K562 (cell line): ENCODE results near the gene CAPN7. TPM values are rescaled to one million over a fixed set of nuclear protein-coding genes. Genes with fewer than 3 reads are reported as not detected.

Experiments used
- ATAC-seq: fragments of 200-7000 bp; cut with Tn5 transposase; 3 replicates; pipeline ENCODE4 v1.9.1; 2020; ENCODE audit warnings: moderate library complexity
- BruUV-seq: library from RNA; stranded (reverse); fragments of 400-500 nt; replicated peaks from 2 replicates; lab custom pipeline; 2021; lab: Mats Ljungman, UMichigan
- CTCF ChIA-PET: fragments of 300-600 bp; formaldehyde crosslinking; extraction: SDS; loops from one replicate; lab custom pipeline; 2021; ENCODE audit warnings: low intra/inter-chr PET ratio; lab: Yijun Ruan, JAX
- POLR2A ChIA-PET: fragments of 300-600, 350-650 bp; sonication (Branson Sonifier 250); formaldehyde crosslinking; extraction: SDS; loops from one replicate; lab custom pipeline; 2021; ENCODE audit warnings: antibody characterized with exemption, inconsistent platforms; lab: Yijun Ruan, JAX
- DNase-seq, 4 experiments: peaks; one replicate each; pipeline versions ENCODE4 v3.0.0 to v3.0.0-alpha.2; 2011 to 2018; ENCODE audit warnings: low spot score in 3 of 4, mixed read lengths in 3 of 4; ENCODE audit errors: extremely low read depth in 1 of 4
- FAIRE-seq: peaks from 2 replicates; lab custom pipeline; 2011; peaks lifted over from hg19 to GRCh38; lab: Jason Lieb, UNC
- H2AFZ ChIP-seq: 2 replicates; pipeline ENCODE4 v1.6.0; 2011; ENCODE audit warnings: low read depth, low read length, control low read depth, inconsistent platforms
- H3K27ac ChIP-seq: fragments of 200-600 bp; 3 replicates; pipeline ENCODE4 v1.8.0; 2011; ENCODE audit warnings: low read depth, mild to moderate bottlenecking, control low read depth, inconsistent platforms, low read length, moderate library complexity, mixed read lengths; ENCODE audit errors: extremely low read depth
- H3K27me3 ChIP-seq, 2 experiments: fragments of 300-600 bp in 1 of 2; 2 replicates in 1 of 2; 3 replicates in 1 of 2; pipeline versions ENCODE4 v1.6.0 to v1.8.0; 2011; ENCODE audit warnings: inconsistent platforms in 2 of 2, low read length in 2 of 2, mild to moderate bottlenecking in 1 of 2, mixed read lengths in 1 of 2, moderate library complexity in 1 of 2; ENCODE audit not compliant: control insufficient read depth in 2 of 2, insufficient read depth in 2 of 2
- H3K36me3 ChIP-seq: fragments of 300-600 bp; 3 replicates; pipeline ENCODE4 v1.8.0; 2011; ENCODE audit warnings: mild to moderate bottlenecking, low read length, inconsistent platforms; ENCODE audit not compliant: control insufficient read depth, insufficient read depth
- H3K4me1 ChIP-seq, 2 experiments: fragments of 200-600 bp in 1 of 2; replicated peaks in 1 of 2; 2 replicates in 1 of 2; 3 replicates in 1 of 2; pipeline versions ENCODE4 v1.5.1 to v1.8.0; 2011; ENCODE audit warnings: inconsistent platforms in 2 of 2, low read length in 2 of 2, mild to moderate bottlenecking in 1 of 2, mixed read lengths in 1 of 2, moderate library complexity in 1 of 2; ENCODE audit not compliant: control insufficient read depth in 2 of 2, insufficient read depth in 2 of 2
- H3K4me2 ChIP-seq: 2 replicates; pipeline ENCODE4 v1.6.1; 2011; ENCODE audit warnings: low read length, control low read depth, inconsistent platforms, mixed read lengths; ENCODE audit not compliant: insufficient read depth
- H3K4me3 ChIP-seq: fragments of 200-600 bp; sonication (generic), shearing (Covaris generic); 2 replicates; pipeline ENCODE4 v1.5.1; 2016; ENCODE audit warnings: control low read depth, inconsistent platforms
- H3K79me2 ChIP-seq: fragments of 200-600 bp; 3 replicates; pipeline ENCODE4 v1.8.0; 2011; ENCODE audit warnings: low read length, inconsistent platforms; ENCODE audit not compliant: control insufficient read depth, insufficient read depth
- H3K9ac ChIP-seq, 2 experiments: 2 replicates each; pipeline versions ENCODE4 v1.6.0 to v1.6.1; 2011; ENCODE audit warnings: low read depth in 2 of 2, low read length in 2 of 2, control low read depth in 1 of 2, inconsistent platforms in 1 of 2, mild to moderate bottlenecking in 1 of 2, mixed read lengths in 1 of 2; ENCODE audit not compliant: insufficient read depth in 1 of 2
- H3K9me1 ChIP-seq: one replicate; pipeline ENCODE4 v1.6.0; 2011; ENCODE audit warnings: inconsistent platforms, mild to moderate bottlenecking, low read length, moderate library complexity; ENCODE audit not compliant: control insufficient read depth, insufficient read depth
- H3K9me3 ChIP-seq: replicated peaks from 2 replicates; pipeline ENCODE4 v1.5.1; 2011; ENCODE audit warnings: low read depth, low read length, inconsistent platforms; ENCODE audit not compliant: control insufficient read depth, insufficient read depth
- H4K20me1 ChIP-seq: replicated peaks from 2 replicates; pipeline ENCODE4 v1.6.1; 2011; ENCODE audit warnings: low read length, inconsistent platforms, mixed read lengths; ENCODE audit not compliant: control insufficient read depth, insufficient read depth
- C11orf30 ChIP-seq: fragments of 450-650 bp; IDR thresholded peaks from 2 replicates; pipeline ENCODE4 v1.6.1; 2016; ENCODE audit warnings: low read depth, mild to moderate bottlenecking
- MAFG ChIP-seq: fragments of 450-650 bp; conservative IDR thresholded peaks from 2 replicates; pipeline ENCODE4 v1.6.1; 2016; ENCODE audit warnings: missing genetic modification characterization, missing compliant biosample characterization
- ZNF280A ChIP-seq: fragments of 450-650 bp; IDR thresholded peaks from 2 replicates; pipeline ENCODE4 v1.6.1; 2018; ENCODE audit warnings: mild to moderate bottlenecking, low read depth; ENCODE audit not compliant: partially characterized antibody
- ZNF316 ChIP-seq: fragments of 450-650 bp; IDR thresholded peaks from 2 replicates; pipeline ENCODE4 v1.6.1; 2016
- WGBS: fragments of 100-300 bp; shearing (Covaris generic); methylation state at CpG from one replicate; pipeline ENCODE4 v1.1.6; 2016; ENCODE audit warnings: low coverage, mixed read lengths; ENCODE audit not compliant: insufficient coverage; ENCODE audit errors: missing lambda C conversion rate; 5-methylcytosine and 5-hydroxymethylcytosine counted together
- in situ Hi-C: fragments of 300-500 bp; cut with MboI; formaldehyde crosslinking; loops from 4 replicates; pipeline ENCODE4 v1.15.0; 2018; ENCODE audit warnings: inconsistent platforms, mixed read lengths
- intact Hi-C: fragments of 100-400 bp; cut with micrococcal nuclease; formaldehyde crosslinking; loops from 2 replicates; pipeline ENCODE4 v1.14.2; 2022
- polyA plus RNA-seq, 8 experiments: library from polyadenylated mRNA; depleted of rRNA in 4 of 8; stranded (reverse) in 5 of 8; unstranded in 3 of 8; fragments of >200 nt; fragmentation: Nextera tagmentation in 2 of 8; fragmentation: Illumina TruSeq in 1 of 8; extraction: Ambion mirVana in 2 of 8; extraction: Trizol in 1 of 8; gene quantifications; 2 replicates each; pipeline versions ENCODE4 v1.2.1 to v1.2.3, GENCODE V29; 2011 to 2014; ENCODE audit warnings: inconsistent platforms in 1 of 8, missing spikeins in 1 of 8
- total RNA-seq, 7 experiments: library from RNA; depleted of rRNA in 6 of 7; stranded (reverse); fragments of >200 nt in 6 of 7; fragmentation: Illumina TruSeq in 2 of 7; extraction: Trizol in 2 of 7; gene quantifications; 2 replicates each; pipeline versions ENCODE4 v1.2.1 to v1.2.3, GENCODE V29; 2011 to 2021; ENCODE audit warnings: low replicate concordance in 1 of 7
- TF ChIP-seq, protein P1 (sequence below), 2 experiments: fragments of 450-650 bp in 1 of 2; sonication (generic) in 1 of 2; formaldehyde crosslinking in 1 of 2; IDR thresholded peaks in 1 of 2; conservative IDR thresholded peaks in 1 of 2; 2 replicates each; pipeline versions ENCODE4 v1.6.1 to v1.8.1; 2016 to 2023; ENCODE audit warnings: mild to moderate bottlenecking in 2 of 2, moderate library complexity in 2 of 2, inconsistent platforms in 1 of 2, missing genetic modification reagents in 1 of 2
- TF ChIP-seq, protein P2 (sequence below): sonication (generic); formaldehyde crosslinking; IDR thresholded peaks from 2 replicates; pipeline ENCODE4 v1.8.1; 2022; ENCODE audit warnings: missing genetic modification reagents

The CAPN7 gene
- total and polyA plus RNA-seq, 9 of the 15 experiments (the other 6 are each of a cell fraction or from before 2014, with no cell fraction given) = 6.5 to 42.7 (median 32.7) TPM

DNA sequence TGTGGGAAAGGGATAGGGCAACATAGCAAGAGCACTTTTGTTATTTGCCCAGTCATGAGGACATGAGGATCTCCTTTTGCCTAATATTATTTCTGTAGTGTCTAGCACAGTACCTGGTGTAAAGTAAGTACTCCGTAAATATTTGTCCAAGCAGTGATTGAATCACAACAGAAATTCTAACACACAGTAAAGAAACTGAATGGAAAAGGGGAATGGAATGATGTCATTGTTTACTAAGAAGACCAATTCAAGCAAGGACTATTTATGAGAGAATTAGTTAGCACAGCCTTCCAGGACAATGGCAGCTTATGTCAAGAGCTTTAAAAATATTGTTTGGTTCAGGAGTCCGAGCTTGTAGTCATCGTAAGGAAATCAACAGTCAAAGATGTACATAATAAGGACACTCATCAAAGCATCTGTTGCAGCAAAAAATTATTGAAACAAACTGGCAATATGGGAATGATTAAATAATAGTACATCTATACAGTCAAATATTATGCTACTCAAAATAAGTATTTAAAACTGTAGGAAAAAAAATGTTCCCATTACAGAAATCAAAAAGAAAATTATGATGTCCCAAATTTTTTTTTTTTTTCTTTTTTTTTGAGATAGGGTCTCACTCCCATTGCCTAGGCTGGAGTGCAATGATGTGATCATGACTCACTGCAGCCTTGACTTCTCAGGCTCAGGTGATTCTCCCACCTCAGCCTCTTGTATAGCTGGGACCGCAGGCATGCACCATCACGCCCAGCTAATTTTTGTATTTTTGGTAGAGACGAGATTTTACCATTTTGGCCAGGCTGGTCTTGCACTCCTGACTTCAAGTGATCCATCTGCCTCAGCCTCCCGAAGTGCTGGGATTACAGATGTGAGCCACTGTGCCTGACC, 17.9 kb downstream of the CAPN7 start (continued):
- no peak for TF ChIP-seq ZNF280A
- TF ChIP-seq, protein P1, sequence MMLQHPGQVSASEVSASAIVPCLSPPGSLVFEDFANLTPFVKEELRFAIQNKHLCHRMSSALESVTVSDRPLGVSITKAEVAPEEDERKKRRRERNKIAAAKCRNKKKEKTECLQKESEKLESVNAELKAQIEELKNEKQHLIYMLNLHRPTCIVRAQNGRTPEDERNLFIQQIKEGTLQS (IDR thresholded peaks at IDR 0.05) = 0 out of 2 replicates have a peak, but pooled peaks have one; percentile 37
- TF ChIP-seq, protein P1 (CRISPR knock-in tag; conservative IDR thresholded peaks at IDR 0.05) = no peak

- POLR2A ChIA-PET = interaction anchor here (0.6 to 0.9 kb wide), 3 partner anchors 115 to 374 kb away, joined by 3 to 4 read pairs (median 4); partner anchors contain the start of gene MRPS25
- no peaks in the 10 kb centered on the region for H3K27me3 ChIP-seq
- WGBS = 81% methylated on average over 1 of the region's 1 CpG
- ATAC-seq (no peak), FAIRE-seq (no peak), DNase-seq (no peak)
- no peaks in the 10 kb centered on the region for H4K20me1 ChIP-seq
- CTCF ChIA-PET = no interaction called here
- in situ Hi-C loops = no loop called here
- peaks cover 81% of the 10 kb centered on the region for H3K36me3 ChIP-seq
- H2AFZ ChIP-seq = no peak overlapping the region
- no peaks in the 10 kb centered on the region for H3K79me2 ChIP-seq
- no peak overlapping the region for H3K27ac ChIP-seq
- no peaks in the 10 kb centered on the region for H3K9me1 ChIP-seq
- H3K4me2 ChIP-seq = no peak overlapping the region
- intact Hi-C loops = no loop called here
- BruUV-seq = no TSS peak
- H3K4me3 ChIP-seq = no peak overlapping the region
- no peaks in the 10 kb centered on the region for H3K9me3 ChIP-seq
- TF ChIP-seq C11orf30 (peak; percentile 57), MAFG (tag) (0 out of 2 replicates have a peak, but pooled peaks have one; percentile 23), ZNF316 (peak; percentile 78)
- TF ChIP-seq, protein P2, sequence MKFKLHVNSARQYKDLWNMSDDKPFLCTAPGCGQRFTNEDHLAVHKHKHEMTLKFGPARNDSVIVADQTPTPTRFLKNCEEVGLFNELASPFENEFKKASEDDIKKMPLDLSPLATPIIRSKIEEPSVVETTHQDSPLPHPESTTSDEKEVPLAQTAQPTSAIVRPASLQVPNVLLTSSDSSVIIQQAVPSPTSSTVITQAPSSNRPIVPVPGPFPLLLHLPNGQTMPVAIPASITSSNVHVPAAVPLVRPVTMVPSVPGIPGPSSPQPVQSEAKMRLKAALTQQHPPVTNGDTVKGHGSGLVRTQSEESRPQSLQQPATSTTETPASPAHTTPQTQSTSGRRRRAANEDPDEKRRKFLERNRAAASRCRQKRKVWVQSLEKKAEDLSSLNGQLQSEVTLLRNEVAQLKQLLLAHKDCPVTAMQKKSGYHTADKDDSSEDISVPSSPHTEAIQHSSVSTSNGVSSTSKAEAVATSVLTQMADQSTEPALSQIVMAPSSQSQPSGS (CRISPR knock-in tag) = no peak
- H3K9ac ChIP-seq = no peak overlapping the region
- H3K4me1 ChIP-seq = no peaks in the 10 kb centered on the region
These were observed 22.1 kb downstream of the CAPN7 start for GRCh38 chr3:15228147-15228546.
